DND-41 (cell line): ENCODE measurements around the gene BRCC3.
A peak's percentile ranks its signal among the peaks of the same experiment; 100 is the strongest.

Experiments used
- ATAC-seq: fragments of 200-7000 bp; cut with Tn5 transposase; 3 replicates; pipeline ENCODE4 v1.9.1; 2021; ENCODE audit warnings: low read depth; ENCODE audit not compliant: insufficient read depth
- DNase-seq: peaks from one replicate; pipeline ENCODE4 v3.0.0-alpha.2; 2020
- H2AFZ ChIP-seq: 2 replicates; pipeline ENCODE4 v1.6.0; 2012; ENCODE audit warnings: low read depth, low read length
- H3K27ac ChIP-seq: 2 replicates; pipeline ENCODE4 v1.5.1; 2012; ENCODE audit warnings: low read length, inconsistent platforms
- H3K27me3 ChIP-seq: fragments of 200-600 bp; sonication (generic); 2 replicates; pipeline ENCODE4 v1.6.0; 2012; ENCODE audit warnings: low read length, mild to moderate bottlenecking, inconsistent platforms; ENCODE audit not compliant: insufficient read depth, poor library complexity
- H3K36me3 ChIP-seq: 2 replicates; pipeline ENCODE4 v1.5.1; 2012; ENCODE audit warnings: low read length, inconsistent platforms; ENCODE audit not compliant: insufficient read depth
- H3K4me1 ChIP-seq: 2 replicates; pipeline ENCODE4 v1.5.1; 2012; ENCODE audit warnings: mild to moderate bottlenecking, low read length; ENCODE audit not compliant: insufficient read depth
- H3K4me2 ChIP-seq: 2 replicates; pipeline ENCODE4 v1.6.0; 2012; ENCODE audit warnings: mild to moderate bottlenecking, moderate library complexity, low read length, inconsistent platforms; ENCODE audit not compliant: insufficient read depth
- H3K4me3 ChIP-seq, 2 experiments: fragments of 200-600 bp in 1 of 2; shearing (Covaris generic) in 1 of 2; 2 replicates each; pipeline ENCODE4 v1.5.1; 2012 to 2016; ENCODE audit warnings: inconsistent platforms in 2 of 2, low read length in 2 of 2, mild to moderate bottlenecking in 2 of 2, low read depth in 1 of 2, moderate library complexity in 1 of 2
- H3K79me2 ChIP-seq: 2 replicates; pipeline ENCODE4 v1.6.0; 2012; ENCODE audit warnings: low read length, inconsistent platforms; ENCODE audit not compliant: insufficient read depth
- H3K9ac ChIP-seq: 2 replicates; pipeline ENCODE4 v1.6.0; 2012; ENCODE audit warnings: low read depth, mild to moderate bottlenecking, inconsistent platforms, low read length, moderate library complexity
- H3K9me3 ChIP-seq: 2 replicates; pipeline ENCODE4 v1.5.1; 2012; ENCODE audit warnings: low read length, moderate library complexity, mild to moderate bottlenecking, inconsistent platforms; ENCODE audit not compliant: insufficient read depth, severe bottlenecking
- H4K20me1 ChIP-seq: 2 replicates; pipeline ENCODE4 v1.6.0; 2012; ENCODE audit warnings: low read length; ENCODE audit not compliant: insufficient read depth
- EZH2 ChIP-seq: IDR thresholded peaks from 3 replicates; pipeline ENCODE4 v1.6.1; 2012; ENCODE audit warnings: borderline replicate concordance, low read depth, mild to moderate bottlenecking, moderate library complexity, low read length, inconsistent platforms; ENCODE audit not compliant: severe bottlenecking
- TF ChIP-seq, protein P1 (sequence below): IDR thresholded peaks from 2 replicates; pipeline ENCODE4 v1.5.1; 2012; ENCODE audit warnings: borderline replicate concordance, low read length, moderate library complexity, mild to moderate bottlenecking; ENCODE audit not compliant: poor library complexity, severe bottlenecking; ENCODE audit errors: extremely low read depth

Gene BRCC3

DNA sequence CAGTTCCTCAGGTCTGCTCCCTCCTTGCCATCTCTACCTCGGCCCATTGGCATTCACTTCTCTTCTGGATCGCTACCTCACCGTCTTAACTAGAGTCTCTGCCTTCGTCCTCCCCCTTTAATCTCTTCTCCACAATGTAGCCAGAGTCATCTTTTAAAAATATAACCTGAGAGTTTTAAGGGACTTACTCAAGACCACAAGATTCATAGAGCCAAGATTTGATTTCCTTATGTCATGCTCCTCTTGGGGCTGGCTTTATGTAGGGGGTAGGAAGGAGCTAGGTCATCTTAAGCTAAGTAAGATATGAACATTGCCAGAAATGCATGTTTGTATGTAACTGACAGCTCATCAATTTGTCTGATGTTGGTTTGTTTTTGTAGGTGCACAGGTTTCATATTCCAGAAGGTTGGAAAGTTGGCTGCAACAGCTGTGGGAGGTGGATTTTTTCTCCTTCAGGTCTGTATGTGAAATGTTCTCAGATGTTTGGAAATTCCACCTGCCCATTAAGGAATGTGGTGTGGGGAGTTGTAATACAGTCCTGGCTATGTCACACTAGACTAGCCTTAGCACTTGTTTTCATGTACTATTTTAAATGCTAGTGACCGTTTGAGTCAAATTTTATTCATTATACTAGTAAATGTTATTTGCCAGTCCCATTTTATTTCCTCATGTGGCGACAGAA is 25.0 kb upstream of the BRCC3 start:
- H3K79me2 ChIP-seq, result peaks cover 15% of the 10 kb centered on the region; the same call in 1 of the 2 replicates
- H3K4me1 ChIP-seq, result no peaks in the 10 kb centered on the region
- H2AFZ ChIP-seq, result no peak overlapping the region
- no peak for DNase-seq
- H3K4me3 ChIP-seq, result no peak overlapping the region
- no peak for ATAC-seq
- H3K36me3 ChIP-seq, result peaks cover 17% of the 10 kb centered on the region; the same call in 1 of the 2 replicates
- H3K27me3 ChIP-seq, result no peaks in the 10 kb centered on the region
- no peaks in the 10 kb centered on the region for H4K20me1 ChIP-seq
- H3K9ac ChIP-seq, result no peak overlapping the region
- no peak overlapping the region for H3K4me2 ChIP-seq
- no peak overlapping the region for H3K27ac ChIP-seq
- no peaks in the 10 kb centered on the region for H3K9me3 ChIP-seq
- TF ChIP-seq EZH2, result no peak
- TF ChIP-seq, protein P1, sequence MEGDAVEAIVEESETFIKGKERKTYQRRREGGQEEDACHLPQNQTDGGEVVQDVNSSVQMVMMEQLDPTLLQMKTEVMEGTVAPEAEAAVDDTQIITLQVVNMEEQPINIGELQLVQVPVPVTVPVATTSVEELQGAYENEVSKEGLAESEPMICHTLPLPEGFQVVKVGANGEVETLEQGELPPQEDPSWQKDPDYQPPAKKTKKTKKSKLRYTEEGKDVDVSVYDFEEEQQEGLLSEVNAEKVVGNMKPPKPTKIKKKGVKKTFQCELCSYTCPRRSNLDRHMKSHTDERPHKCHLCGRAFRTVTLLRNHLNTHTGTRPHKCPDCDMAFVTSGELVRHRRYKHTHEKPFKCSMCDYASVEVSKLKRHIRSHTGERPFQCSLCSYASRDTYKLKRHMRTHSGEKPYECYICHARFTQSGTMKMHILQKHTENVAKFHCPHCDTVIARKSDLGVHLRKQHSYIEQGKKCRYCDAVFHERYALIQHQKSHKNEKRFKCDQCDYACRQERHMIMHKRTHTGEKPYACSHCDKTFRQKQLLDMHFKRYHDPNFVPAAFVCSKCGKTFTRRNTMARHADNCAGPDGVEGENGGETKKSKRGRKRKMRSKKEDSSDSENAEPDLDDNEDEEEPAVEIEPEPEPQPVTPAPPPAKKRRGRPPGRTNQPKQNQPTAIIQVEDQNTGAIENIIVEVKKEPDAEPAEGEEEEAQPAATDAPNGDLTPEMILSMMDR, result no peak

DNA sequence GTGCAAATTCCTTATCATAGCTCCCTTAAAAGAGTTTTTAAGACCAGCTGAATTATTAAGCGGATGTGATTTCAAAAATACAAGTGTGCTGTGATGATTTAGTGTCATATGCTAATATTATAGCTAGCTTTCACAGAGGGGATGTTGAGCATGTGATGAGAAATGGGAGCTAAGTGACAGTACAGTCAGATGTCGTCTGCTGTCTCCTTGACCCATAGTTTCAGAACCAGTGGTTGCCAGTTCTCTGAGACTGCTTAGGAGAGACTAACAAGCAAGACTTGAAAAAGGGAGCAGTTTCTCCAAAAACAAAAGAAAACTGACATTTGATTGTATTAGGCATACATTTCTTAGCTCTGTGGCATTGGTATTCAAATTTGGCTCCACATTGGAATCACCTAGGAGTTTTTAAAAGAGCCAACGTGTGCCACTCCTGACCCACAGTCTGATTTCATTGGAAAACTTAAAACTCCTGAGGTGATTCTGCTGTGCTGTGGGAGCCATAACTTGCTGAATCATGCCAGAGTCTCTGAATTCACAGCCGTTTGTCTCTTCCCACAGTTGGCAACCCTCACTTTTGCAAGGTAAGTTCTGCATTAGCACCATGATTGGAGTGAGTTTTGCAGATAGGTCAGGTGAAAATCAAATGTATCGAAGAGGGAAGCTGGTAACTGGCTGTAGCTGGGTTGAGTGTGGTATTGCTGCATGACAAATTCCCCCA is 24.3 kb upstream of the BRCC3 start:
- Histone ChIP-seq H3K79me2 (peaks cover 13% of the 10 kb centered on the region; the same call in 1 of the 2 replicates), H3K9ac (no peak overlapping the region), H4K20me1 (no peaks in the 10 kb centered on the region), H3K4me2 (no peak overlapping the region), H3K4me3 (no peak overlapping the region), H3K9me3 (no peaks in the 10 kb centered on the region), H3K27me3 (no peaks in the 10 kb centered on the region), H3K36me3 (peaks cover 23% of the 10 kb centered on the region), H3K27ac (no peak overlapping the region), H2AFZ (no peak overlapping the region), H3K4me1 (no peaks in the 10 kb centered on the region)
- DNase-seq (no peak), ATAC-seq (no peak)
- no peak for TF ChIP-seq EZH2
- TF ChIP-seq, protein P1, result no peak

DNA sequence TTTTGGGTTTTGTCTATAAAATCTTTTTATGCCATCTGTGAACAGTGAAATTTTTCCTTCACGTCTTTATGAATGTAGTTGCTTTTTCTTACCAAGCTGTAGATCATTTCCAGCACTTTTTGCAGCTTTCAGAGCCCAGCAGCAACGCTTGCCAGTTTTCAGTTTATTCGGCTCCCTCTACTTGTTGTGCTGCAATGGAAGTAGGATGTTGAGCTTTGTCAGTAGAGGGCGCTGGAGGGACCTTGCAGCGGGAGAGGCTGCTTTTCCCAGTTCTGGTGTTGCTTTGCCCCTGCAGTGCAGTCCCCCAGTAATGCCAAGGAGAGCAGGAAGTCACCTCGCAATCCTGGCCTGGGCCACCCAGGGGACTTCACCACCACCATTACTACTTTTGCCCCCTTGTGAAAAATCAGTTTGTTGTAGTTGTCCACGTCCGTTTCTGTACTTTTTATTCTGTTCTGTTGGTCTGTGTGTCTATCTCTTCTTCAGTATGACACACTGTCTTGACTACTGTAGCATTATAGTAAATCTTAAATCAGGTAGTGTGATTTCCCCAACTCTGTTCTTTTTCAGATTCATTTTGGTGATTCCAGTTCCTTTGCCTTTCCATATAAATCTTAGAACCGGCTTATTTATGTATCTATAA is 22.2 kb upstream of the BRCC3 start:
- H3K27me3 ChIP-seq, result no peaks in the 10 kb centered on the region
- H3K4me1 ChIP-seq, result no peaks in the 10 kb centered on the region
- TF ChIP-seq, protein P1, result peak; percentile 66
- no peak for TF ChIP-seq EZH2
- peaks cover 35% of the 10 kb centered on the region for H3K36me3 ChIP-seq
- H4K20me1 ChIP-seq, result no peaks in the 10 kb centered on the region
- peak; percentile 70; the same call in 2 of the 3 replicates for ATAC-seq
- no peaks in the 10 kb centered on the region for H3K9me3 ChIP-seq
- no peak overlapping the region for H2AFZ ChIP-seq
- peak; percentile 55 for DNase-seq
- H3K9ac ChIP-seq, result no peak overlapping the region
- no peak overlapping the region for H3K27ac ChIP-seq
- no peak overlapping the region for H3K4me3 ChIP-seq
- H3K79me2 ChIP-seq, result peaks cover 3% of the 10 kb centered on the region; the same call in 1 of the 2 replicates
- H3K4me2 ChIP-seq, result no peak overlapping the region
